CD4-positive, alpha-beta T cell treated with Interferon alpha-2 for 1 hour (primary cell): ENCODE data around the gene MRPS17.

ENCODE experiments used
- DNase-seq, 2 donors: peaks; one replicate each; pipeline ENCODE4 v3.0.0-alpha.2; 2020 to 2022

The MRPS17 gene

GRCh38 chr7:55973747-55974250 is 22.1 kb downstream of the MRPS17 start:
- no peak for DNase-seq

GRCh38 chr7:55975988-55976633 is 24.4 kb downstream of the MRPS17 start:
- no peak for DNase-seq

GRCh38 chr7:55977831-55978230 is 26.2 kb downstream of the MRPS17 start:
- DNase-seq, result no peak

- DNase-seq, result no peak
Observed at GRCh38 chr7:55980266-55980665, 28.6 kb downstream of the MRPS17 start.

- no peak for DNase-seq
Observed at GRCh38 chr7:55983537-55983936, 31.9 kb downstream of the MRPS17 start.

GRCh38 chr7:55992346-55992745 is 40.7 kb downstream of the MRPS17 start:
- no peak for DNase-seq

- no peak for DNase-seq
Observed at GRCh38 chr7:55996856-55997500, 45.3 kb downstream of the MRPS17 start.

GRCh38 chr7:56003749-56004148 is 52.1 kb downstream of the MRPS17 start:
- no peak for DNase-seq
